GM12872 (cell line): ENCODE results near the gene VAV2.

Experiments
- TF ChIP-seq, protein P1 (sequence below): IDR thresholded peaks from 3 replicates; pipeline ENCODE4 v1.5.1; 2011; ENCODE audit warnings: low read depth, mild to moderate bottlenecking, low read length, moderate library complexity; ENCODE audit not compliant: insufficient read depth

Gene VAV2

DNA sequence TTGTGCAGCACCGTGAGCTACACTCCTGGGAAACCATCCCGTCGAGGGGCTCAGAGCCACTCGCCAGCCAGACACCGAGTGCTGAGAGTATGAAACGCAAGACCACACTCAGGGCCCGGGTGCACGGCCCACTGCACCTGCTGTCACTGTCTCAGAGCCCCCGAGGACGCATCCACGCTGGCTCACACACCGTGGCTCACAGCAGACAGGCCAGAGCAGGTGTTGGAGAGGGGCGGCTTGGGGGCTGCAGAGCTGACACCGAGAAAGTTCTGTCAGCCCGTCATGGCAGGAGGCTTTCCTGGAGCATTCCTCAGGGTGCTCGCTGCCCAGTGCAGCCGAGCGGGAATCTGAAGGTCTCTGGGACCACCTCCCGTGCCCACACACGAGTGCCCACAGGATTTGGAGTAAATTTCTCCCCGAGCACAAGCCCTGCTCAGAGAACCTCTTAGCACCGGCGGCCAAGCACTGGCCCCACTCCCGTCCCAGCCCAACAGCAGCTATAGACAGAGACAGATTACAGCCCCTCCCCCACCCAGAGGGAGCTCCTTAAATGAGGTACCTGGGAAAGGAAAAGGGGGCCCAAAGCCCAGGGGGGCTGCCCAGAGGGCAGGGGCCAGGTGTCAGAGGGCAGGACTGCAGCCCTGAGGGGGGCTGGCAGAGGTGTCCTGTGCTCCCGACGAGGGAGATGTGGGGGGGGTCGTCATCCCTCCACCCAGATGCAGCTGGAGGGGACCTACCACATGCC, 197.9 kb downstream of the VAV2 start:
- TF ChIP-seq, protein P1, sequence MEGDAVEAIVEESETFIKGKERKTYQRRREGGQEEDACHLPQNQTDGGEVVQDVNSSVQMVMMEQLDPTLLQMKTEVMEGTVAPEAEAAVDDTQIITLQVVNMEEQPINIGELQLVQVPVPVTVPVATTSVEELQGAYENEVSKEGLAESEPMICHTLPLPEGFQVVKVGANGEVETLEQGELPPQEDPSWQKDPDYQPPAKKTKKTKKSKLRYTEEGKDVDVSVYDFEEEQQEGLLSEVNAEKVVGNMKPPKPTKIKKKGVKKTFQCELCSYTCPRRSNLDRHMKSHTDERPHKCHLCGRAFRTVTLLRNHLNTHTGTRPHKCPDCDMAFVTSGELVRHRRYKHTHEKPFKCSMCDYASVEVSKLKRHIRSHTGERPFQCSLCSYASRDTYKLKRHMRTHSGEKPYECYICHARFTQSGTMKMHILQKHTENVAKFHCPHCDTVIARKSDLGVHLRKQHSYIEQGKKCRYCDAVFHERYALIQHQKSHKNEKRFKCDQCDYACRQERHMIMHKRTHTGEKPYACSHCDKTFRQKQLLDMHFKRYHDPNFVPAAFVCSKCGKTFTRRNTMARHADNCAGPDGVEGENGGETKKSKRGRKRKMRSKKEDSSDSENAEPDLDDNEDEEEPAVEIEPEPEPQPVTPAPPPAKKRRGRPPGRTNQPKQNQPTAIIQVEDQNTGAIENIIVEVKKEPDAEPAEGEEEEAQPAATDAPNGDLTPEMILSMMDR: no peak

DNA sequence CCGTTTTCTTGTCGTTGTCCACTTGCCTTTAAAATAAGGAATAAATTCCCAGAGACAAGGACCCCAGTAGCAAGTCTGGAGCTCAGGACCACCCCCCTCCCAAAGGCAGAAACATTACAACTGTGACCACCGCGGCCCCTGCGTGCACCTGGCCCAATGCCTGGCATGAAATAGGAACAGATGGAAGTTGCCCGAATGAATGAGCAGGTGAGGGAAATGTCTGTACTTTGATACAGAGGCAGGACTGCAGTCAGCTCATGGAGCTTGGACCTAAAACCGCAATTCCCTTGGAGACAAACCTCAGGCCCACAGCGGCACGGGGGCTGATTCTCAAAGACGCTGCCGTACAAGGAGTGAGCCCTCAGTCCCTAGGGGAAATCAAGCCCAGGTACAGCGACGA, 198.7 kb downstream of the VAV2 start:
- TF ChIP-seq, protein P1: no peak

DNA sequence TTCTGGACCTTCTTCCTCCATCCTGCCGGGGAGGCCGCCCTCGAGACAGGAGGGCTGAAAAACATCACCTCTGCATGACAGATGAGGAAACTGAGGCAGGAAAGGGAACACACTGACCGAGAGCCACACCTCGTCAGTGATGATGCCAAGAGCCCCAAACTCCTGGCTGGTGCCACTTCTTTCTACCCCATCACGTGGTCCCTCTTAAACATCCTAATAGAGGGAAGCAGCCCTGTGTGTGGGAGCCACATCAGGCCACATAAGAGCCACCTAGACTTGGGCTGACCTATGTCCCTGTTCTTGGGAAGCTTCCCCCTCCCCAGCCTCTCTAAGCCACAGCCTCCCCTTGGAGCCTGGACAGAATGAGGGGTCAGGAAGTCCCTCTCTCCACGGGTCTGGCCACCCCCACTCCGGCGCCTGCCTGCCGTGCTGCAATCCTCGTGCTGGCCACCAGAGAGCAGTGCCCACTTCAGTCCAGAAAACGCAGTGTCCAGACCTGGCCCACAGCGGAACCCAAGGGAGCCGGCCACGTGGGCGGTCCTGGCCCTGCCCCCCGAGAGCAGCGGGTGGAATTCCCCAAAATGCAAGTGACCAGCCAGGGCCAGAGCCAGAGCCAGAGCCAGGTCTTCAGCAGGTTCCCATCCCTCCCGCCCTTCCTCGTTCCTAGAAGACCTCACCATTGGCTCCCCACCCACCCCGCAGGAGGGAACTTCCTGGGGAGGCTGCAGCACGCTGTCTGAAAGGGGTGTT, 199.2 kb downstream of the VAV2 start:
- TF ChIP-seq, protein P1: peak; percentile 92

DNA sequence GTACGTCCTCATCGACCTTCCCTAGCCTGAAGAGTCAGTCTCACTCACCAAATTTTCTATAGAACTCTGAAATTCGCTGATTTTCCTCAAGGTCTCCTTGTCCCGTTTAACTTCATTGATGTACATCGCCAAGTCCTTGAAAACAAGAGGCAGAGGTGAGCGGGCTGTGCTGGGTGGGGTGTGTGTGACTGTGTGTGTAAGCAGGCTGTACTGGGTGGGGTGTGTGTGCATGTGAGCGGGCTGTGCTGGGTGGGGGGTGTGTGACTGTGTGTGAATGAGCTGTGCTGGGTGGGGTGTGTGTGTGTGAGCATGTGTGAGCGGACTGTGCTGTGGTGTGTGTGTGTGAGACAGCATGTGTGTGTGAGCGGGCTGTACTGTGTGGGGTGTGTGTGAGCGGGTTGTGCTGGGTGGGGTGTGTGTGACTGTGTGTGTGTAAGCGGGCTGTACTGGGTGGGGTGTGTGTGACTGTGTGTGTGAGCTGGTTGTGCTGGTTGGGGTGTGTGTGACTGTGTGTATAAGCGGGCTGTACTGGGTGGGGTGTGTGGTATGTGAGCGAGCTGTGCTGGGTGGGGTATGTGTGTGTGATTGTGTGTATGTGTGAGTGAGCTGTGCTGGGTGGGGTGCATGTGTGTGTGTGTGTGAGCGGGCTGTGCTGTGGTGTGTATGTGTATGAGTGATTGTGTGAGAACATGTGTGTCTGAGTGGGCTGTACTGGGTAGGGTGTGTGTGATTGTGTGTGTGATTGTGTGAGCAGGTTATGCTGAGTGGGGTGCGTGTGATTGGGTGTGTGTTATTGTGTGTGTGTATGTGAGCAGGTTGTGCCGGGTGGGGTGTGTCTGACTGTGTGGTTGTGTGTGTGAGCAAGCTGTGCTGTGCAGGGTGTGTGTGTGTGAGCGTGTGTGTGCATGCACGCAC, 200.1 kb downstream of the VAV2 start:
- TF ChIP-seq, protein P1: no peak

DNA sequence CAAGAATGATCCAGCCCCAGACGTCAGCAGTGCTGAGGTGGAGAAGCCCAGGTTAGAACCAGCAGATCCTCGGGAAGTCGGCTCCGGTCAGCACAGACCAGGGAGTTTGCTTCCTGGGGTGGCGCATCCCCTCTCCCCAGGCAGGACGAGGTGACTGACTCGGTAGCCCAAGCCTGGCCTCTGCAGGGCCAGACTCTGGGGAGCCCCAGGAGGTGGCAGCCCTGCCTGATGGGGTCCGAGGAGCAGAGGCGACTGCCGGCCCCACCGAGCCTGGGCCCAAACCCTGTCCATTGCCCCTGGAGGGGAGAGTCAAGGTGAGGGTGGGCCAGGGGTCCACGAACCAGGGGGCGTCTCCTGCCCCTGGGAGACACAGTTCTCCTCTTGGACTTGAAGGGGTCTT, 201.1 kb downstream of the VAV2 start:
- TF ChIP-seq, protein P1: no peak

DNA sequence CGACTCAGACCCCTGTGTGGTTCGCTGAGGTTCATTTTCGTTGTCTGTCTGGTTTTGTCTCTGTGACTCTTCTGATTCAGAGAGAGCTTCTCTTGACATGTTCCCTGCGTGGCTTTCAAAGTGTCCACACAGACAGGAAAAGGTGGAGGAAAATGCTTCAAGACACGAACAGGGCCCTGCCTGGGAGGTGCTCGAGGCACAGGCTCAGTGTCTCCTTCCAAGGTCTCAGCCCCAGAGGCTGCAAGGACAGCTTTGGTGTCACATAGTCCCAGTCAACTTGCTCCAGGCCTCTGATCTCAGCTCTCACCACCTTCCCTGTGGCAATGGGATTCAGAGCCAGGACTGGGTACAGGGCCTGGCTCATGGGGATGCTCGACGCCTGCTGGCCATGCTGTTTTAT, 202.3 kb downstream of the VAV2 start:
- TF ChIP-seq, protein P1: no peak
